ENCODE measurements around the gene CCNK.

The CCNK gene

GRCh38 chr14:99545586-99545985 lies 64.4 kb downstream of the CCNK start:
- in situ Hi-C loops (cut with HindIII; ENCODE audit: low pct_ligation_motif_present, low sequenced_read_pairs) = no loop called here
- Histone ChIP-seq H3K27me3 (replicated peaks) (peaks cover 17% of the 10 kb centered on the region), H3K4me3 (ENCODE audit: low read depth, low read length) (no peak overlapping the region), H3K27ac (no peak overlapping the region), H3K36me3 (replicated peaks) (no peaks in the 10 kb centered on the region)
- no peak for DNase-seq
- no peak for TF ChIP-seq CTCF (IDR thresholded peaks at IDR 0.05; ENCODE audit: low read depth, low read length, missing control alignments)

GRCh38 chr14:99546234-99546879 lies 65.1 kb downstream of the CCNK start:
- no peak overlapping the region for H3K27ac ChIP-seq
- DNase-seq = no peak
- peaks cover 17% of the 10 kb centered on the region for H3K27me3 ChIP-seq (replicated peaks)
- no peak for TF ChIP-seq CTCF (IDR thresholded peaks at IDR 0.05; ENCODE audit: low read depth, low read length, missing control alignments)
- no peaks in the 10 kb centered on the region for H3K36me3 ChIP-seq (replicated peaks)
- H3K4me3 ChIP-seq (ENCODE audit: low read depth, low read length) = no peak overlapping the region
- in situ Hi-C loops (cut with HindIII; ENCODE audit: low pct_ligation_motif_present, low sequenced_read_pairs) = no loop called here

- no peak for TF ChIP-seq CTCF (IDR thresholded peaks at IDR 0.05; ENCODE audit: low read depth, low read length, missing control alignments)
- in situ Hi-C loops (cut with HindIII; ENCODE audit: low pct_ligation_motif_present, low sequenced_read_pairs) = no loop called here
- H3K27me3 ChIP-seq (replicated peaks) = peaks cover 17% of the 10 kb centered on the region
- no peak overlapping the region for H3K27ac ChIP-seq
- no peak for DNase-seq
- H3K4me3 ChIP-seq (ENCODE audit: low read depth, low read length) = no peak overlapping the region
- no peaks in the 10 kb centered on the region for H3K36me3 ChIP-seq (replicated peaks)
These were observed 67.0 kb downstream of the CCNK start for GRCh38 chr14:99548255-99548654.

- Histone ChIP-seq H3K36me3 (replicated peaks) (no peaks in the 10 kb centered on the region), H3K27ac (no peak overlapping the region), H3K27me3 (replicated peaks) (peaks cover 17% of the 10 kb centered on the region), H3K4me3 (ENCODE audit: low read depth, low read length) (no peak overlapping the region)
- TF ChIP-seq CTCF (IDR thresholded peaks at IDR 0.05; ENCODE audit: low read depth, low read length, missing control alignments) = no peak
- in situ Hi-C loops (cut with HindIII; ENCODE audit: low pct_ligation_motif_present, low sequenced_read_pairs) = no loop called here
- DNase-seq = no peak
These were observed 67.8 kb downstream of the CCNK start for GRCh38 chr14:99548871-99549515.

- in situ Hi-C loops (cut with HindIII; ENCODE audit: low pct_ligation_motif_present, low sequenced_read_pairs) = no loop called here
- no peak for DNase-seq
- no peak overlapping the region for H3K27ac ChIP-seq
- H3K4me3 ChIP-seq (ENCODE audit: low read depth, low read length) = no peak overlapping the region
- H3K27me3 ChIP-seq (replicated peaks) = peaks cover 17% of the 10 kb centered on the region
- no peaks in the 10 kb centered on the region for H3K36me3 ChIP-seq (replicated peaks)
- no peak for TF ChIP-seq CTCF (IDR thresholded peaks at IDR 0.05; ENCODE audit: low read depth, low read length, missing control alignments)
These were observed 68.5 kb downstream of the CCNK start for GRCh38 chr14:99549684-99550083.

Measured in brain microvascular endothelial cell (primary cell).